ENCODE results near the gene OR2T8.

OR2T8 gene, protein sequence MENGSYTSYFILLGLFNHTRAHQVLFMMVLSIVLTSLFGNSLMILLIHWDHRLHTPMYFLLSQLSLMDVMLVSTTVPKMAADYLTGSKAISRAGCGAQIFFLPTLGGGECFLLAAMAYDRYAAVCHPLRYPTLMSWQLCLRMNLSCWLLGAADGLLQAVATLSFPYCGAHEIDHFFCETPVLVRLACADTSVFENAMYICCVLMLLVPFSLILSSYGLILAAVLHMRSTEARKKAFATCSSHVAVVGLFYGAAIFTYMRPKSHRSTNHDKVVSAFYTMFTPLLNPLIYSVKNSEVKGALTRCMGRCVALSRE

DNA sequence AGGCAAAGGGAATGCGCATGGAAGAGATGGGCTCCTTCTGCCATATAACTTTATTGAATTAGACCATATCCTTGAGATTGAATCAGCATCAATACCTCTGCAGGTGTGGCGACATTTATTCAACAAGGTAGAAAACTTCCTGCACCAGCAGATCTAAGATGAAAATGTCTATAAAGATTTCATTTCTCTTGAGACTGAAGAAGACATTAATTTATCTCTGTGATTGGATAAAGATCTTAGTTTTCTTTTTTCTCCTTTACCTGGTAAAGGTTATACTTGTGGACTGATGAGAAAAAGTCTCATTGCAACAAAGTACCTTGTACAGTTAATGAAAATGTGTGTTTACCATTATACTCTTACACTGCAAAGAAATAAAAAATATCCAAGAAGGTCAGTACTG is at the start of gene OR2T8:
OR2T8 (plus strand) TSS at position 301 of the 400 bp plus-strand sequence. CDS start 766 bp downstream, outside the sequence.
- no peak for DNase-seq

DNA sequence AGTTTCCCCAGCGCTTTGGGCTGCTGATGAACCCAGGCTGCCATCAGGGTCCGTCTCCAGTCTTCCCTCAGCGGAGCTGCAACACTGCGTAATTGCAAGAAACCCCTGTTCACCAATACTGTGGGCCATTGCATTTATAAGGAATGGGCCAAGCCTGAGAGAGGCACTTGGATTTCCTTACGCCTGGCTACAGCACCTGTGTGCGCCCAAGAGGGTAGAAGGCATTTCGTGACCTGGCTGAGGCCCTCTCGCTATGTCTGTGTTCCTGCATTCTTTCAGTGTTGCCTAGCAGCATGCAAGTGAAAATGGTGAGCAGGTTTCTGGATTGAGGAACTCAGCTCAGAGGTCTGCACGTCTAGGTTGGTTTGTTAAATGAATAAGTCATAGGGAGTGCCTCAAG is 36.7 kb upstream of the OR2T8 start:
- no peak for DNase-seq

DNA sequence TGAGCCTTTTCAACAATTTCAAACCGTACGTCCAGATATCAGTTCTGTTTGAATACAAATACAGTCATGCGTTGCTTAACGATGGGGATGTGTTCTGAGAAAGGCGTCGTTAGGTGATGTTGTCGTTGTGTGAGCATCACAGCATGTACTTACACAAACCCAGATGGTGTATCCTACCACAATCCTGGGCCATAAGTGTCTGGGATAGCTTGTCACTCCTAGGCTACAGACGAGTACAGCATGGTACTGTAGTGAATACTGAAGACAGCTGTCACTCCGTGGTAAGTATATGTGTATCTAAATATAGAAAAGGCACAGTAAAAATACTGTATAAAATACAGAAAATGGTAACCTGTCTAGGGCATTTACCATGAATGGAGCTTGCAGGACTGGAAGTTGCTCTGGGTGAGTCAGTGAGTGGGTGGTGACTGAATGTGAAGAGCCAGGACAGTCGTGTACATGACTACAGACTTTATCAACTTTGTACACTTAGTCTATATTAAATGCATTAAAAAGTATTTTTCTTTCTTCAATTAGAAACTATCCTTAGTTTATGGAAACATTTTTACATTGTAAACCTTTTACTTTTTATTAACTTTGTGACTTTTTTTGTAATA is 35.1 kb upstream of the OR2T8 start:
- no peak for DNase-seq

DNA sequence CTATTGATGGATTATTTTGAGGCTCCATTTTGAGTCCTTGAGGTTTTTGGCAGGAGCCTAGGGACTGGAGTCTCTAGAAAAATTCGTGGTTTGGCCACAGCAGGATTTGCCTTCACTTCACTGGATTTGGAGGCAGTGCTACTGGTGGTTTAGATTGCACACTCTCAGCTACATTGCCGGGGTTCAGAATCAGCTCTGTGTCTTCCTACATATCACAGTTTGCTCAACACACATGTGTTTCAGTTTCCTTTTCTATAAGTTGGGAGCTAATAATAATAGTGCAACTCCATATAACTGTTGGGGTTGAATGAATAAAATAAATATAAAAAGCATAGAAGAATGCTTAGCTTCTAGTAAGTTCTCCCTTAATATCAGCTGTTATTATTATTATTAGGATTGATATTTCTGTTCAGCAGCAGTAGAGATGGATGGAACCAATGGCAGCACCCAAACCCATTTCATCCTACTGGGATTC is 24.9 kb upstream of the OR2T8 start, which contains the start of gene OR2W3:
OR2W3 (plus strand) TSS at position 425 of the 475 bp plus-strand sequence; CDS start at position 425, 0 bp downstream.
- no peak for DNase-seq

DNA sequence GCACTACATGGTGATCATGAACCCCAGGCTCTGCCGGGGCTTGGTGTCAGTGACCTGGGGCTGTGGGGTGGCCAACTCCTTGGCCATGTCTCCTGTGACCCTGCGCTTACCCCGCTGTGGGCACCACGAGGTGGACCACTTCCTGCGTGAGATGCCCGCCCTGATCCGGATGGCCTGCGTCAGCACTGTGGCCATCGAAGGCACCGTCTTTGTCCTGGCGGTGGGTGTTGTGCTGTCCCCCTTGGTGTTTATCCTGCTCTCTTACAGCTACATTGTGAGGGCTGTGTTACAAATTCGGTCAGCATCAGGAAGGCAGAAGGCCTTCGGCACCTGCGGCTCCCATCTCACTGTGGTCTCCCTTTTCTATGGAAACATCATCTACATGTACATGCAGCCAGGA is 24.1 kb upstream of the OR2T8 start:
- DNase-seq, result no peak

DNA sequence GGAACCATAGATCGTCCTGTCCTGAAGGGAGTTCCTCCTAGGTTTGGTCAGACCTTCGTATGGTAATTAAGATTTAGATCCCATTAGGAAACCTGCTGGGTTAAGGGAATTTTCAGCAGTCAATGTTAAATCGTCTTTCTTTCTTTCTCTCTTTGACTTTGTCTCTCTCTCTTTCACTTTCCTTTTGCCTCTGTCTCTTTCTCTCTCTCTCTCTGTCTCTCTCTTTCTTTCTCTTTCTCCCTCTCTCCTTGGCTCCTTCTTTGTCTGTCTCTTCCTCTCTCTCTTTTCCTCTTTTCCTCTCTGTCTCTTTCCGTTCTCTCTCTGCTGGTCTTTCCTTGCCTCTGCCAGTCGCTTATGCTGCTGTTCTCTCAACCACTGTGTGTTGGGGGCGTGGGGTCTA is 15.9 kb upstream of the OR2T8 start:
- DNase-seq, result no peak

DNA sequence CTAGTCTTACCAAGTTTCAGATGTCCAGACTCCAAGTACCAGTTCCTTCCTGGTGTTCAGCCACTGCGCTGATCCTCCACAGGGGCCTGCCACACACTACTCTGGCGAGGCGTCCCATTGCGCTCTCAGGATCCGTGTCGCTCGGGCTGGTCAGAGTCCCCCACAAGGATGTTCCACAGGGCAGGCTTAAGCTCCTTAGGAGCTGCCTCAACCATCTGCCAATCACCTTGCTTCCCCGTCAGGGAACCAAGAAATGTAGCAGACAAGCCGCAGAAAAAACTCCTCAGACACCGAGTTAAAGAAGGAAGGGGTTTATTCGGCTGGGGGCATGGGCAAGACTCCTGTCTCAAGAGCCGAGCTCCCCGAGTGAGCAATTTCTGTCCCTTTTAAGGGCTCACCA is 14.9 kb upstream of the OR2T8 start:
- no peak for DNase-seq

DNA sequence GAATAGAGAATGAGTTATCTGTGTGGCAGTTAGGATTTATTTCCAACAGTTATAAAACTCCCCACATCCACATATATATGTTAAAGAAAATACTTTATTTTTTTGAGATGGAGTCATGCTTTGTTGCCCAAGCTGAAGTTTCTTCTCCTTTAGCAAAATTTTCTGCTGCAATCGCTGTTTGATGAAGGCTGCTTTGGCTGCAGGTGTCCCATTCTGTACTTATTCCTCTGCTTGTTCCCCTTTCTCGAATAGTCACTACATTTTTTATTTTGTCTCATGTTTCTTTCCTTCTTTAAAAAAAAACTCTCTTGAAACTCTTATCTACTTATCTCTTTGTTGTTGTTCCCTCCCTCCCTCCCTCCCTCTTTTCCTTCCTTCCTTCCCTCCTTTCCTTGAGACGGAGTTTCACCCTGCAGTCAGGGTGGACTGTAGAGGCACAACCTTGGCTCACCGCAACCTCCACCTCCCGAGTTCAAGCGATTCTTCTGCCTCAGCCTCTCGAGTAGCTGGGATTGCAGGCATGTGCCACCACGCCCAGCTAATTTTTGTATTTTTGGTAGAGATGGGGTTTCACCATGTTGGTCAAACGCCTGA is 14.0 kb upstream of the OR2T8 start:
- DNase-seq, result no peak

DNA sequence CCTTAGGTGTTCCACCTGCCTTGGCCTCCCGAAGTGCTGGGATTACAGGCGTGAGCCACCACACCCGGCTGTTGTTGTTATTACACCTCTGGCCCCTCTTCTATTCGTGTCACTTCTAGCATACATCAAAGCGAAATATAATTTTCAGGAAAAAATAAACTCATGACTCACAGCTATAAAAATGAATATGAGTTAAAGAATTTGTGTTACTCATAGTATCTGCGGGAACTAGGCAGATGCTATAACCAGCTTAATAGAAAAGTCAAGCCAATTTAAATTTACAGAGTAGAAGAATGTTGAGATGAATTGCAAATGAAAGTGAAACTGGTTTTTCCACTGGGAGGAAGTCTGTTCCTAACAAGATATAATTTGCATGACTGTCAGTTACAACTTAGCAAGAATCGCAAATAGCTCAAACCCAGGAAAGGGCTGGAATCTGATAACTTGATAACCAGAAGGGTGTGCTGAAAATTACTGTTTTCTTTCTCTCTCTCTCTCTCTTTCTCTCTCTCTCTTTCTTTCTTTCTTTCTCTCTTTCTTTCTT is 13.5 kb upstream of the OR2T8 start:
- peak in 1 of 2 donors; percentile 5 for DNase-seq

DNA sequence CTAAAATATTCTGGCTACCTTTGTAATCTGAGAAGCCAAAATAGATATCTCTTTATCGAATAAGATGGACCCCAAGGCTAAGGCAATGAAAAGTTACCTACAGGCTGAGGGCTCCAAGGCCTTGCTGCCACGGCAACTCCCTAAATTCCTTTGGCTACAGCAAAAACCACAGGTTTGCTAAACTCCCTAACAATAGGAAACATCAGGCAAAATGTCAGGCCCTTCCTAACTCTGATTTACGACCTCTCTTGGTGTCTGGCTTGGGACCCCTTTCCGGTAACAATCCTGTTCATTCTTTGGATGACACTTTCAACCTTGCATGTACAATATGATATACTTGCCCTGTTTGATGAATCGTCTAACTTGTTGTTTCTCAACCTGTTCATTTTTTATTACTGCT is 11.3 kb upstream of the OR2T8 start:
- DNase-seq, result no peak

DNA sequence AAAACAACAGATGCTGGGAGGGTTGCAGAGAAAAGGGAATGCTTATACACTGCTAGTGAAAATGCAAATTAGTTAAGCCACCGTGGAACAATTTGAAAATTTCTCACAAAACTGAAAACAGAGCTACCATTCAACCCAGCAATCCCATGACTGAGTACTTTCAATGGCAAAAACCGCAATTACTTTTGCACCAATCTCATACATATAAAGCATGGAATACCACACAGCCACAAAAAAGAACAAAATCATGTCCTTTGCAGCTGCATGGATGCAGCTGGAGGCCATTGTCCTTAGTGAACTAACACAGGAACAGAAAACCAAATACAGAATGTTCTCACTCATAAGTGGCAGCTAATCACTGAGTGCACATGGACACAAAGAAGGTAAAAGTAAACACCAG is 6.3 kb upstream of the OR2T8 start:
- DNase-seq, result no peak

DNA sequence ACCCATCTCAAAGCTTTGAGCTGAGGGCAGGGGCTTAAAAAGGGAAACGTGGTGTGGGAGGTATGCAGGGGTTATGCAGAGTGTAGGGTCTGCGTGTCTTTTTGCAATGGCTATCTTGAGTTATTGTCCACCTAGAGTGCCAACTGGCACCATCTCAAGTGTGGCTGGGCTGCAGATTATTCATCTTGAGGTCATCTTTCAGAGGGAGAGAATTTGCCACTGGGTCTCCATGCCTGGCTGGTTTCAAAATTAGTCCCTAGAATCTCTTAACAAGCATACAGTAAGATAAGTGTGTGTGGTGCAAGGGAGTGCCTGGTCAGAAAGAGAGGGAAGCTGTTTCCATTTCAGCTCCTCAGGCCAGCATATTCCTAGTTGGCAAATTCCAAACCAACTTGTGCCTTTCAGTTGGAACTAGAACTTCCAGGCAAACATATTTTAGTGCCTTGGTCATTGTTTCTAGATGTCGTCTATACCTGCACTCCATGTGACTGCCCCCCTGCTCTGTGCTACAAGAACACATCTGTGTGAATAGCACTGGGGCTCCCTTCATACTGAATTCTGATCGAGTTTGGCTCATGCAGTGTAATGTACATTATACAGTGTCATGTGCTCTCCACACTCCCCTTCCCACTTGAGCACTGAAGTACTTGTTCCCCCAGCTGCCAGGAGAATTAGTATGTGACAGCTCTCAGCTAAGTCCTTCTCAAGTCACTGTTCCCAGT is 5.0 kb upstream of the OR2T8 start:
- DNase-seq, result no peak

DNA sequence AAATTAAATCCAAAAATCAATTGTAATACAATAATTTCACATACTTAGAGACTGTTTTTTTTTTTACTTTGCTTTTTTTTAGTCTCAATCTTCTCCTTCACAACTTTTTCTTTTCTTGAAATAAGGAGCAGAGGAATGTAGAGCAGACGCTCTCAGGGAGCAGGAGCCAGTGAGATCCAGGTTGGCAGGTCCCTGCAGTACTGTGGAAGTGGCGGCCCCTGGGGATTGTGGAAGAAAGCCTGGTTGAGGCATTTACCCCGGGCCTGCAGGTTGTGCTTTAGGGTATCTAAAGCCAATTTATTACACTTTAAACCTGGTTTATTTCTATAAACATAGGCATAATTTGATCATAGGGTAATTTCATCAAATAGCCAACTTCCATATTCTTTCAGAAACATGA is 3.9 kb downstream of the OR2T8 start:
- no peak for DNase-seq

DNA sequence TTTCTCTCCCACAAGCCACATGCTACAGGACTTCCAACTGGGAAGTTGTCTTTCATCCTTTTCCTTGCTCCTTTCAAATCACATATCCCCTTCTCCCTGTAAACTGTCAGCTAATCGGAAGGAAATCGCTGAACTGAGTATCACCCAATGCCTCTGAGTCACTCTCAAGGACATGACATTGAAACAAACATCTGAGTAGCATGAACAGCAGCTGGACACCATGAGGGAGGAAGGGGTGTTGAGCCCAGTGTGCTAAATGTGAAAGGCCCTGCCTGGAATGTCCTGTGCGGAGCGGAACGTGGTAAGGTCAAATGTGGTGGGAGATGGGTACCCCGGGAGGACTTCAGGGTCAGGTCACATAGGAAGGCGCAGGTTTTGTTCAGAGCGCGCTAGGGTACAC is 4.8 kb downstream of the OR2T8 start, which contains the start of gene OR2AJ1:
OR2AJ1 (plus strand) TSS at position 22 of the 400 bp plus-strand sequence. CDS start 8,880 bp downstream, outside the sequence.
- no peak for DNase-seq

DNA sequence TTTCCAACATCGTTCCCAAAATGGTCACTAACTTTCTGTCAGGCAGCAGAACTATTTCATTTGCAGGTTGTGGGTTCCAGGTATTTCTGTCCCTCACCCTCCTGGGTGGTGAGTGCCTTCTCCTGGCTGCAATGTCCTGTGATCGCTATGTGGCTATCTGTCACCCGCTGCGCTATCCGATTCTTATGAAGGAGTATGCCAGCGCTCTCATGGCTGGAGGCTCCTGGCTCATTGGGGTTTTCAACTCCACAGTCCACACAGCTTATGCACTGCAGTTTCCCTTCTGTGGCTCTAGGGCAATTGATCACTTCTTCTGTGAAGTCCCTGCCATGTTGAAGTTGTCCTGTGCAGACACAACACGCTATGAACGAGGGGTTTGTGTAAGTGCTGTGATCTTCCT is 13.9 kb downstream of the OR2T8 start:
- no peak for DNase-seq

DNA sequence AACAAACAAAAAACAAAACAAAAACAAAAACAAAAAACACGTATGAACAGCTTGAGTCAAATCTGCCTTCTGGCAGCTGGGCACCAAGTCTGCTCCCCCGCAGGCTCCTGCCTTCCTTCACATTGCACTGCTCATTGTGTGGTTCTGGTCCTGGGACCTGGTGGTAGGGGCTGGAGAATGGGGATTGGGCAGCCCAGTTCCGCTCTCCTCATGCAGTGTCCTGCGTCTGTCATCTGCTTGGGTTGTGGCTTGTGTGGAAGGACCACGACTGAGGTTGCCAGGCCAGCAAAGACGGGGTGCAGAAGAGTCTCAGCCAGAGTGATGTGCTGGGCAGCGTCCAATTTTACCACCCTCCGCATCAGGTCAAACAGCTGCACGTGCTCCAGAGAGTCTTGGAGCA is 15.7 kb downstream of the OR2T8 start:
- no peak for DNase-seq

DNA sequence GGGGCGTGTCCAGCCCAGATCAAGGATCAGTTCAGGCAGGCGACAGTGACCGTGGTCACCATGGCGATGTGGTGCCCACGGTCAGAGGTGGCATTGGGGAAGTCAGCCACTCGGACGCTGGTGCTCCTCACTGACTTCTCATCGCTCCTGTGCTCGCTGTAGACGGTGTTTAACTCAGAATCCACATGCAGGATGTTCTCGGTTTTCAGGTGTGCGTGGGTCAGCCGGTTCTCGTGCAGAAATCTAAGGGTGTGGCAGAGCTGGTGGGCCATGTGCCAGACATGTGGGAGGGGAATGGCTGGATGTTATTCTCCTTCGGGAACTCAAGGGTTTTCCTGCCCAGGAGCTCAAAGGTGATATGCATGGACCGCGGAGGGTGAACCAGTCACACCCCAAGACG is 16.4 kb downstream of the OR2T8 start:
- no peak for DNase-seq

DNA sequence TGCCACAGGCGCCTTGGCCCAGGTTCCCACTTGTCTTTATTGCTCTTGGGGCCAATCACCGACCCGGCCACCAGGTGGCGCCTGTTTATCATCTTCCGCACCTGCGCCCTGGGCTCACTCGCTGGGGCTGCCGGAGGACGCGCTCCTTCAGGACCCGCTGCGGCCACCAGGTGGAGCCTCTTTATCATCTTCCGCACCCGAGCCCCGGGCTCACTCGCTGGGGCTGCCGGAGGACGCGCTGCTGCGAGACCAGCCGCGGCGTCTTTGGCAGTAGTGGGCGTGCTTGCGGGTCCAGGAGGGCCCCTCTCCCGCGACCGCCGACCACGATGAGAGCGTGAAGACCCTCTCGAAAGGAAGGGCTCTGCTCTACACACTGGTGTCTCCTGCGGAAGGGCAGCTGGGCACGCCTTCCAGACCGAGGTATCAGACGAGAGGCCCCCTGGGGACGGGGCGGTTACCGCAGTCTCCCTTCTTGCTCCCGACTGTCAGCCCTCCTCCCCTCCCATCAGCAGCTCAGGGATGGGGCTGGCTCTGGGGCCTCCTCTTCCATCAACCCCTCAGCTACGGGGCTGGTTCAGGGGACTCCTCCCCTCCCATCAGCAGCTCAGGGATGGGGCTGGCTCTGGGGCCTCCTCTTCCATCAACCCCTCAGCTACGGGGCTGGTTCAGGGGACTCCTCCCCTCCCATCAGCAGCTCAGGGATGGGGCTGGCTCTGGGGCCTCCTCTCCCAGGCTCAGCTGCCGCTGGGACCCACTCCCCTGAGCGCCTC is 17.1 kb downstream of the OR2T8 start:
- DNase-seq, result peak; percentile 59 to 95

DNA sequence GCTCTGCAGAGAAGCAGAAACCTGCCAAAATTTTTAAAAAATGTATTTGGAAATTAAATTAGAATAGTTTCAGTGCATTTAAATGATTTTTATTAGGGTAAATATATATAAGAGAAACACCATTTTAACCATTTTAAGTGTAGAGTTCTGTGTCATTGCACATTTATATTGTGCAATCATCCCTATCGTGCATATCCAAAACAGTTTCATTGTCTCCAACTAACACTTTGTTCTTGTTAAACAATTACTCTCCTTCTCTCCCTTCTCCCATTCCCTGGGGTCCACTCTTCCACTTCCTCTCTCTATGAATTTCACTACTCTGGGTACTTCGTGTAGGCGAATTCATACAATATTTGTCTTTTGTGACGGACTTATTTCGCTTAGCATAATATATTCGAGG is 22.6 kb downstream of the OR2T8 start:
- no peak for DNase-seq

DNA sequence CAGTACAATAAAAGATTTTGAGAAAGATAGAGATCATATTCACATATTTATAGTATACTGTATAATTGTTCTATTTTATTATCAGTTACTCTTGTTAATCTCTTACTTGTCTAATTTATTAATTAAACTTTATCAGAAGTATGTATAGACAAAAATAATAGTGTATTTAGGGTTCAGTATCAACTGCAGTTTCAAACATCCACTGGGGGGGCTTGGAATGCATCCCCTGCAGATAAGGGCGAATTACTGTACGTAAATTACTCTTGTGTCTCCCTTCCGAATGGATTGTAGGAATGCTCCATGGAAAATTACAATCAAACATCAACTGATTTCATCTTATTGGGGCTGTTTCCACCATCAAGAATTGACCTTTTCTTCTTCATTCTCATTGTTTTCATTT is 28.5 kb downstream of the OR2T8 start, which contains the start of gene OR2L8:
OR2L8 (plus strand) TSS at position 301 of the 400 bp plus-strand sequence; CDS start at position 301, 0 bp downstream.
- no peak for DNase-seq

DNA sequence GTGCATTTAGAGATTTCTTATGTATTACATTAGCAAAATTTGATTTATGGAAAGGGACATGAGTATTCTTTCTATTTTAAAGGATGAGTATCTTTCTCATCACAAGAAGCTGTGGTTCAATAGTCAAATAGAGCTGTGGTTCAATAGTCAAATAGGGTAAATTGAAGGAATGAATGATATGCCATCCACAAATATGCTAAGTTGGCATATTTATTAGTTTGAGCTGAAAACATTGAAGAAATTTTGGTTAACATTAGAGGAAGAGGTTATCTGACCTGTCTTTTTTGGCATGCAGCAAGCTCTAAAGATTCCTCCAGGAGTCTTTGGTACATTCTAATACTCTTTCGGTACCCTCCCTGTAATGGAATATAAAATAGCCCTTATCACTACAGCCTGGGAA is 33.4 kb downstream of the OR2T8 start:
- DNase-seq, result no peak

DNA sequence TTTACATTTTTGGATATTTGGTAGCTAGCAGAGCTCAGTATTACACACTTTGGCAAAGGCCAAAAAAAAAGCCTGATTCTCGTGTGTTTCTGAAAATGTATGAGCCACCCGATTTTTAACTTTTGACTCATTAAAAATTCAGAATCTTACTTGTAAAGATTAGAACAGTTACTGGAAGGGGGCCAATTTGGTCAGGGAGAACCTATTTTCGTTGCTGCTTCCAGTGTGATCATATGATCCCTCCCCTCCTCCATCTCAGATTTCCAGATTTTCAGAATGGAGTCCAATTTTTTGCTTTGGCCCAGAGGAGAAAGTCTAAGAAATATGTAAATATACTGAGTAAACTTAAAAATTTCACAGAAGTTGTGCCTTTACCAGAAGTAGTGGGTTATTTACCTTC is 41.7 kb downstream of the OR2T8 start:
- DNase-seq, result no peak

All from stimulated activated CD4-positive, alpha-beta T cell treated with anti-CD3 and anti-CD28 coated beads, Interleukin-2, amount 100 ng/mL, for 48 hours (primary cell).